ENCODE measurements around the gene DYRK2.
"Not testable (repeated sequence)": the region's sequence is repeated elsewhere in the genome, so short reads cannot be mapped to it uniquely, and the experiment has no call there.

Gene DYRK2

GRCh38 chr12:67672507-67672906 is 24.0 kb downstream of the DYRK2 start:
- not testable (repeated sequence) for DNase-seq

- DNase-seq = not testable (repeated sequence)
These were observed 25.0 kb downstream of the DYRK2 start for GRCh38 chr12:67673509-67673908.

- DNase-seq = no peak
These were observed 25.9 kb downstream of the DYRK2 start for GRCh38 chr12:67674417-67674816.

DNA sequence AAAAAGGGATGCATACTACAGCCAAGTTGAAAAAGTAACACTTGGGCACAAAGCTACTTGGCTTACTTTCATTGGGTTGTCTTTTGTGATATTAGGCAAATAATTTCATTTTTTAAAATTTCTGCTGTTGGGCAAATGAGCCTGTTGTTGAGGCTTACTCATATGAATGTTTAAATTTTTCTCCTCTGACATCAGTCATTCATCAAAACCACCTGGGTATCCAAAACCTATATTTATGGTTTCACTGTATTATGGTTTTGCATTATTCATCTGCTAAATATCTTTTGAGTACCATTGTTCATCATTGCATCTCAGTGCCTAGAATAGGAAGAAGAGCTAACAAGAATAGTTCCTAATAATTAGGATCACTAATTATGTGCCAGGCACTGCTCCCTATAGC is 28.1 kb downstream of the DYRK2 start:
- no peak for DNase-seq

DNA sequence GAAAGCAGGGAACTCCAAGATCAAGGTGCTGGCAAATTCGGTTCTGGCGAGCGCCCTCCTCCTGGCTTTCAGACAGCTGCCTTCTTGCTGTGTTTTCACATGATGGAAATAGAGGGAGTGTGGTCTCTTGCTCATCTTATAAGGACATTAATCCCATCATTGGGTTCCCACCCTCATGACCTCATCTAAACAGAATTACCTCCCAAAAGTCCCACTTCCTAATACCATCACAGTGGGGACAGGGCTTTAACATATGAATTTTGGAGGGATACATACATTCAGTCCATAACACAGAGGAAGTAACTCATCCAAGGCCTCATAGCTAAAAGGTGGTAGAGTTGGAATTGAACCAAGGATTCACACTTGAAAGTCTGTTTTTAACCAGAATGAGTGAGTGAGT is 28.6 kb downstream of the DYRK2 start:
- DNase-seq = no peak

GRCh38 chr12:67681105-67681778 is 32.7 kb downstream of the DYRK2 start:
- no peak for DNase-seq

- DNase-seq = no peak
These were observed 33.5 kb downstream of the DYRK2 start for GRCh38 chr12:67681941-67682620.

GRCh38 chr12:67689385-67689784 is 40.8 kb downstream of the DYRK2 start:
- DNase-seq = no peak

- no peak for DNase-seq
These were observed 42.1 kb downstream of the DYRK2 start for GRCh38 chr12:67690656-67691055.

GRCh38 chr12:67691220-67691619 is 42.7 kb downstream of the DYRK2 start:
- DNase-seq = no peak

DNA sequence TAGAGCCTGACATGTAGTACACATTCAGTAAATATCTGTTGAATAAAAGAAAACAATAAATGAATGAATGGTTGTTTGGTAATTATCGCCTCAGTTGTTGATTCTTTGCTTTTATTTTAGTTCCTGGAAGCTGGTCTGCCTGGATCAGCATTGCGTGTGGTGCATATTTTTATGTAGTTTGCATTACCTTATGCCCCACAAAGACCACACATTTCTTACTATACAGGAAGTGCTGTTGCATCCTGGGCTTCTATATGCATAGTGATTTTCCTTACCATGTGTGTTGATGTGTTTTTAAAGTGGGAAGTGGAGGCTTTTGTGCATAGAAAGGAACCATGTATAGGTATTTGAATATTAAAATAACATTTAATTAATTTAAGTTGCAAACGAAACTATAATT is 43.6 kb downstream of the DYRK2 start:
- DNase-seq = no peak

- no peak for DNase-seq
These were observed 44.4 kb downstream of the DYRK2 start for GRCh38 chr12:67692966-67693365.

DNA sequence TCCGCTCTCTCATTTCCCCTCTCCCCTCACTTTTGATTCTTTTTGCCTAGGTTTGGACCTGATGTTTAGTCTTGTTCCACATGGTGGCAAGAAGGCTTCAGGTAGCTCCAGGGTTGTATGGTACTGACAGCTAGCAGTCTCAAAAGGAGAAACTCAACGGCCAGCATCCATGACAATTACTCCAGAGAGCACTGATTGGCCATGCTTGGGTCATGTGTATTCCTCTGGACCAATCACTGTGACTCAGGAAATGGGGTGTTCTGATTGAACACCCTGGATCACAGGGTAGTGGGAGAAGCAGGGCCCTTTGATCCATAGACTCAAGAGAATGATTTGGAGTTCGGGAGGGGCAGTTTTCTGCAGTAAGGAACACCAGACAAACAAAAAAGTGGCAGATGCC is 45.3 kb downstream of the DYRK2 start:
- DNase-seq = no peak

DNA sequence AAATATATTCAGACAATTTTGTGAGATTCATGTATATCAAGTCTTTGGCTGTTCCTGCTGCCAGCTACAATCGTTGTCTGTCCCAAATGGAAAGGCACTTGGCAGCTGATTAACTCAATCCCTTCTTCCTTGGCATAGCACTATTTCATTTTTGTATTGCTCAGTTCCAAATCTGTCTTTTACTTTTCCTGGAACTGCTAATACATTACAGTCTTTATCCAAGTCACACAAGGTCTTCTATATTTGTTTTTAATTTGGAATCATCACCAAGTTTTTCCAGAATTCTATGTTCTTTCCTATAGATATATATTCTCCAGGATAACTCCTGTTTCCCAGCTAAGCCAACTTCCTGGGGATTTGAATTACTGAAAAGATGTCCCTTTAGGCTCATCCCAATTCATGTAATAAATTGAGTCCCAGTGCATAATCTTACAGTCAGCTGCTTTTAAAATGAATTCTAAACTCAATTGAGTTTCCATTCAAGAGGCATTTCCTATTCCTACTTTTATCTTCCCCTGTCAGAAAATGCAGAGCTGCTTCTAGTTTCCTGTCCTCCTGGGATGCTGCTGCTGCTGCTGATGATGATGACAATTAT is 45.9 kb downstream of the DYRK2 start:
- DNase-seq = no peak

DNA sequence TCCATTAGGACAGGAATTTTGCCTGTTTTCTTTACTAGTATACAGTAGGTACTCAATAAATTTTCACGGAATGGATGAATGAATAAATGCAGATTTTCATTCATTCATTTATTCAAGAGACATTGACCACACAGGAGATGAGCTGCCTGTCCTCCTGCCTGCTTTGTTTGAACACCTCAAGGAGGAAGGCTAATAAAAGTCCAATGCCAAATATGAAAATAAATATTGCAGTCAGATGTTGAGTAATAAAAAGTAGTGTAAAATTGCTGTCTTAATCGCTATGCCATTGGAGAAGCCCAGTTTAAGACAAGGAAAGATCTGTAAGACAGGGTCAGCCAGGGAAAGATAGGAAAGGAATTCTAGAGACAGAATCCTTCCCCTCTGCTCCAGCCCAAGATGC is 47.4 kb downstream of the DYRK2 start:
- DNase-seq = no peak

DNA sequence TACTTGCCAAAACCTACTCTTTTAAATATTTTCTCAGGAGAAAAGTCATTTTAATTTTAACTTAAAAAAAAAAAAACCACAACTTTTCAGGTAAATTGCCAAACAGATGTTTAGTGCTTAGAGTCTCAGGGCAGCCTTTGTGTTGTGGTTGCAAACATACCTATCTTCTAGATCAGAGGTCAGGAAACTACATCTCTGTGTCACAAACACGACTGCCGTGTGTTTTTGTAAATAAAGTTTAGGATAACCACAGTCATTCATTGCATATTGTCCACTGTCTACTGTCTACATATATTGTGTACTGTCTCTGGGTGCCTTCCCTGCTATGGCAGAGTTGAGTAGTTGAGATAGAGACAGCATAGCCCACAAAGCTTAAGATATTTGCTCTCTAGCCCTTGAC is 48.9 kb downstream of the DYRK2 start:
- no peak for DNase-seq

DNA sequence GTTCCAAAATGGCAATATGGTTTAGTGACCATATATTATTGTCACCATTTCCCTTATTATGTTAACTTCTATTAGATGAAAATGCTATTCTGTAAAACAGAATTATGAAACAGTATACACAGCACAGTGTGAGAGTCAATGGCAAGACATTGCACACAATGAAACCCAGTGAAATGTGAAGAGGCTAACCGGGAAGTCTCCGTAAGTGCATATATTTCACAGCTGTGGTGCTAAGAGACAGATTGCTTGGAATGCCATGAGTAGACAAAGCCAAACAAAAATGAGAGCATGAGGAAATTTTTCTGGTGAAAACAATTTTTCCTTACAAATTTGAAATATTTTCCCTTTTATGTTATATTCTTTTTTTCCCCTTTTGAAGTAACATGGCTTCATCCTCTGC is 49.4 kb downstream of the DYRK2 start:
- no peak for DNase-seq

GRCh38 chr12:67698672-67699581 is 50.4 kb downstream of the DYRK2 start:
- no peak for DNase-seq

DNA sequence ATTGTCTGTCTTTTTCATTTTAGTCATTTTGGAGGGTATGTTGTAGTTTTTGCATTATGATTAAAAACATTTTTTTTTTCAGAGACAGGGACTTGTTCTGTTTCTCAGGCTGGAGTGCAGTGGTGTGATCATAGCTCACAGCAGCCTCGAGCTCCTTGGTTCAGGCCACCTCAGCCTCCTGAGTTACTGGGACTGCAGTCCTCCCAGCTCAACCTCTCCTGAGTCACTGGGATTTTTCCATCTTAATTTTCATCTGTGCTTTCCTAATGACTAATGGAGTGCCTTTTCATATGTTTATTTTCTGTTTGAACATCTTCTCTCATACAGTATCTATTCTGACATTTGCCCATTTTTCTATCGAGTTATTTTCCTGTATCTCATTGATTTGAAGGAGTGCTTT is 52.6 kb downstream of the DYRK2 start:
- no peak for DNase-seq

DNA sequence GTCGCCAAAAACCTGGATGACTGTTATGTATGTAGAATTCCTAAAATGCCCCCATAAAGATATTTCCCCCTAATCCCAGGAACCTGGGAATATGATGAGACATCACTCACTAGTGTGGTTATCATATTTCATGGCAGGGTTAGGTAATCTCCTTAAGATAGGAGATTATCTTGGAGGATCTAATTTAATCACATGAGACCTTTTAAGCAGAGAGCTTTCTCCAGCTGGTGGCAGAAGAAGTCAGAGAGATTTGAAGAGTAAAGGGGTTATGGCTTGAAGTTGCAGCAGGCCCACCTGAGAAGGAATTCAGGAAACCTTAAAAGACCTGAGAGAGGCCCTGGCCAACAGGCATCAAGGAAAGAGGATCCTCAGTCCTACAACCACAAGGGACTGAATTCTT is 53.6 kb downstream of the DYRK2 start:
- DNase-seq = no peak

DNA sequence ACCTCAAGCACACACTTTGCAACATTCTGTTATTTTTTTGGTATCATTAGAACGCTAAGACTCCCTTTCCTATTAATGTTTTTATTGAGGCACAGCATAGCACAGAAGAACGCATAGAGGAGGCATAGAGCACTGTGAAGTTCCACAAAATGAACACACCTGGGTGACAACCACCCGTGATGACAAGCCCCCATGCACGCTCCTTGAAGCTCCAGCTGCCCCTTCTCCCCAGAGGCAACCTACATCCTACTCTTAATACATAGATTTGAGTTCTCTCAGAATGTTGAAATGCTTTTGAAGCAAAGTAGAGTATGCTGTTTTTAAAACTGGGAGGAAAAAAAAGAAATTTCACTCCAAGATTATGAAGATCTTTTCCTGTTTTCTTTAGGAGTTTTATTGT is 55.5 kb downstream of the DYRK2 start:
- DNase-seq = no peak

DNA sequence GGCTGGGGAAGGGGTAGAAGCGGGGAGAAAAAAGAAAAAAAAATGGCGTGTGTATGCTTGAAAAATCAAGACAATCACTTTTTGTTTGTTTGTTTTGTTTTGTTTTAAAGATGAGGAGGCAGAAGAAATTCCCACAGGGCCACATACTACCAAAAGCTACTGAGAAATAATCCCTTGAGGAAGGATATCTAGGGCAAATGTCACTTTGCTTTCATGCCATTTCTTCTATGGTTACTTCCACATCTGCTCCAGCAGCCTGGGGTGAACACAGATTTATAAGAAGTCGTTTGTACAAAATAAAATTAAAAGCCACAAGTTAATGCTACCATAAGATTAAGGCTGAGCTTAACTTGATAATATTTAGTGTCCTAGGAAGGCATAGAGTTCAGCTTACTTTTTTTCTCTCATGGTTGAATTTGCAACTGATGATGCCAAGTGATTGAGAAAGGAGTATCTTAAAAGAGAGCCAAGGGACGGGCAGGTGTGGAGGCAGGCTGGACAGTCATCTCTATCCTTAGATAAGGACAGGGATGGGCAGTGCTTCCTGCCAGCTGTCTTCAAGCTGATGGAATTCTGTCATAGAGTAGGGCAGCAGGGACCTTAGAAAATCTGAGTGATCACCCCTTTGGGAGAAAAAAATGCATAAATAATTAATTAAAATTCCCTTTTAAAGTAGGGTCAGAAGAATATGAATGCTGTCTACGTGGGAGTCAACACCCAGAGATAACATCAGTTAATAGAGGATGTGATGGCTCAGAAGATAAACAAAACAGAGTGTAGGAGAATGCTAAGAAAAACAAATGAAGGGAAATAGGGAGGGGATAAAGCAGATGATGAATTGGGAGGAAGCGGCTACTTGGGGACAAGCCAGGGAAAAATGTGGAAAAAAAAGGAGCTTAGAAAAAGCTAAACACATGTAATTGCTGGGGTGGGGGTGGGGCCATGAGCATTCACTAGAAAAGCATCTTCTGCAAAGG is 57.1 kb downstream of the DYRK2 start:
- no peak for DNase-seq

Measured in NCI-H1417 treated with DMSO at 0.1 percent for 48 hours (cell line).